Stomach (tissue), 4 donors: Measurements from ENCODE around the gene FAM111A.

ENCODE experiments used
- EP300 ChIP-seq: sonication (generic); formaldehyde crosslinking; IDR thresholded peaks from one replicate; pipeline ENCODE4 v1.6.1; 2017; ENCODE audit warnings: antibody characterized with exemption
- TF ChIP-seq, protein P1 (sequence below), 7 experiments: fragments of 450-650 bp in 4 of 7; fragments of 200-600 bp in 3 of 7; sonication (generic) in 3 of 7; IDR thresholded peaks; one replicate each; pipeline ENCODE4 v1.5.1; 2016 to 2019; ENCODE audit warnings: antibody characterized with exemption in 7 of 7, control low read depth in 2 of 7, mild to moderate bottlenecking in 1 of 7

DNA sequence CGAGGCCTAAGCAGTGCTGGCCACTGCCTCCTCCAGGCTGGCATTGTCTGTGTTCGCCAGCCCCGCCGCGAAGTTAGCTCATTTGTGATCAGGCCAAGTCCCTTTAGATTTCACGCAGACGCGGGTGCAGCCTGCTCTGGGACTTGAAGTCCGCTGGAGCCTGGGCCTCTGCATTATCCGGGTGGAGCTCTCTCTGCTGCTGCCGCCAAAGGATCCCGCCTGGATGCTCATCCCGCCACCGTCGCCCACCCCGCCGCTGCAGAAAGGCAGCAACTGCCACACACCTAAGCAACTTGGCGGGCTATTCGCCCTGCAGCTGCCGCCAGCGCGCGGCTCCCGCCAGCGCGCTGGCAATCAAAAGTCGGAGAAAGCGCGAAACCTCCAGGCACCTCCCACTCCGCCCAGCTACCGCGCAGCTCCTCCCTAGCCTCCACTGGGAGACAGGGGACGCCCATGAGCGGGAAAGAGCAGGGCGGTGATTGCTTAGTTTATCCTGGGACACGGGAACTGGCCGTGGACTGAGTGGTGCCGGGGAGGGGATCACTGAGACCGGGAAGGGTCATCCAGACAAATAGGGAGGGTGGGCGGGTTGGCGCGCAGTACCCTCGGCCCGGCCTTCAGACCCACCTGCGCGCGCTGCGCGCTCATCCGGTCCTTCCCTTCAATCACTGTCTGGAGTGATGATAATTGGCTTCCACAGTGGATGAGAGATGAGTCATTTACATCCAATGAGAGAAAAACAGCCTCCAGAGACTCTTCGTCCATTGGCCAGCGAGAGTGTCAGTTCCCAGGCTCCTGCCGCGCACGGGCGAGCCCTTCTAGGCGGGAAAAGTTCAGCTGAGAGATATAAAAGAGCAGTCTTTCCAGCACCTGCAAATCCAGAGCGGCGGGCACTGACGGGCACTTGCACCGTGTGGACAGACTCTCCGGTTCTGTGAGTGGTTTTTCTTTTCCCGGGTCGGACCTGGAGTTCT is 36.0 kb upstream of the FAM111A start, which contains the start of gene FAM111B:
- TF ChIP-seq, protein P1, sequence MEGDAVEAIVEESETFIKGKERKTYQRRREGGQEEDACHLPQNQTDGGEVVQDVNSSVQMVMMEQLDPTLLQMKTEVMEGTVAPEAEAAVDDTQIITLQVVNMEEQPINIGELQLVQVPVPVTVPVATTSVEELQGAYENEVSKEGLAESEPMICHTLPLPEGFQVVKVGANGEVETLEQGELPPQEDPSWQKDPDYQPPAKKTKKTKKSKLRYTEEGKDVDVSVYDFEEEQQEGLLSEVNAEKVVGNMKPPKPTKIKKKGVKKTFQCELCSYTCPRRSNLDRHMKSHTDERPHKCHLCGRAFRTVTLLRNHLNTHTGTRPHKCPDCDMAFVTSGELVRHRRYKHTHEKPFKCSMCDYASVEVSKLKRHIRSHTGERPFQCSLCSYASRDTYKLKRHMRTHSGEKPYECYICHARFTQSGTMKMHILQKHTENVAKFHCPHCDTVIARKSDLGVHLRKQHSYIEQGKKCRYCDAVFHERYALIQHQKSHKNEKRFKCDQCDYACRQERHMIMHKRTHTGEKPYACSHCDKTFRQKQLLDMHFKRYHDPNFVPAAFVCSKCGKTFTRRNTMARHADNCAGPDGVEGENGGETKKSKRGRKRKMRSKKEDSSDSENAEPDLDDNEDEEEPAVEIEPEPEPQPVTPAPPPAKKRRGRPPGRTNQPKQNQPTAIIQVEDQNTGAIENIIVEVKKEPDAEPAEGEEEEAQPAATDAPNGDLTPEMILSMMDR (IDR thresholded peaks at IDR 0.05) = no peak
- no peak for TF ChIP-seq EP300
